GM18907 (cell line): Measurements from ENCODE around the gene KCNV2.

ENCODE experiments used
- ATAC-seq: cut with Tn5 transposase; IDR thresholded peaks from one replicate; pipeline ENCODE4 v1.9.1; 2021; ENCODE audit warnings: mild to moderate bottlenecking, moderate library complexity; ENCODE audit not compliant: unreplicated experiment

KCNV2 gene

DNA sequence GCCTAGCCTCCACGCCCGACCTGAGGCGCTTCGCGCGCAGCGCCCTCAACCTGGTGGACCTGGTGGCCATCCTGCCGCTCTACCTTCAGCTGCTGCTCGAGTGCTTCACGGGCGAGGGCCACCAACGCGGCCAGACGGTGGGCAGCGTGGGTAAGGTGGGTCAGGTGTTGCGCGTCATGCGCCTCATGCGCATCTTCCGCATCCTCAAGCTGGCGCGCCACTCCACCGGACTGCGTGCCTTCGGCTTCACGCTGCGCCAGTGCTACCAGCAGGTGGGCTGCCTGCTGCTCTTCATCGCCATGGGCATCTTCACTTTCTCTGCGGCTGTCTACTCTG is 1.4 kb downstream of the KCNV2 start:
- no peak for ATAC-seq

DNA sequence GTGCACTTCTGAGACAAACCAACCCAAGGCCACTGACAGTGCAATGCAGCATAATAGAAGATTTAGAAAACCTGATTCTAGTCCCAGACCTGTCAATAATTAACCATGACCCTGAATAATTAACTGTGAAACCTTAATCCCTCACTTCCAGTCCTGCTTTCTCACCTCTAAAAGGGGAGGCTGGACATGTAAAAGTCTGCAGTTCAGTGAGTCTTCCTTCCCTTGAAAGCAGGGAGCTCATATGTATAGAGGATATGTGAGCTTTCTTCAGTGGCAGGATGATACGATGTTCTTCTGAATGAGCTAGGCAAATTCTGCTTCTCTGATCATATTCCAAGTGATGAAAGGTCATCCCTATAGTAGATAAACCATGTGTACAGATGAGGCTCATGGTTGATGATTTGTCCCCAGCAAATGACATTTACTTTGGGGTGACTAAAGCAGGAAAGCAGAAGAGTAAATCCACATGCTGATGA is 2.9 kb downstream of the KCNV2 start:
- ATAC-seq, result no peak

GRCh38 chr9:2722715-2723114 is 5.4 kb downstream of the KCNV2 start:
- no peak for ATAC-seq

DNA sequence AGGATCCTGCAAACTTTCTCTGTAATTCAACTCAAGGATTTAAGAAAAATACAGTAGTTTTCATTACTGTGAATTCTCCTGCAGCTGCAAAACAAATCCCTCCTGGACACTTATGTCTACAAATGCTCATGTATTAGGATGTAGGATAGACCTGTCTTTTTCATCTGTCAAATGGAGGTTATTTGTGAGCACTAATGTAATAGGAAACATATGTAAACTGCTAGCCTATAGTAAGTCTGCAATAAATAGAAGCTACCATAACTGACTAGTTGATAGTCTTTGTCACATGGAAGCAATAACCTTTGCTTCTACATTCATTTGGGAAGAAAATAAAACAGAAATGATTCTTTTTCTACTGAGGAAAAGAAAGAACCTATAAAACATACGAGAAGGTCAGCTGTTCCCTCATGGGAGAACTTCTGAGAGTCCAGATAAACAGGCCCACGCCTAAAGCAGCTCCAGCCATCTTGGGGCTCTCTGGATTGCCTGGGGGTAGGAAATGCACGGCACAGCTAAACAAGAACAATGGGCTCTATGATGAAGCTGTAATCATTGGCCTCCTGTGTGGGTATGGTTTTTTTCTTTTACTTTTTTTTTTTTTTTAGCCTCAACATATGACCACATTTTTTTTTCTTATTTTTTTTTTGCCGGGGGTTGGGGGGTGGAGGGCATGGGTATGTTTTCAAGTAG is 6.2 kb downstream of the KCNV2 start:
- no peak for ATAC-seq

GRCh38 chr9:2725126-2725525 is 7.8 kb downstream of the KCNV2 start:
- ATAC-seq, result no peak

DNA sequence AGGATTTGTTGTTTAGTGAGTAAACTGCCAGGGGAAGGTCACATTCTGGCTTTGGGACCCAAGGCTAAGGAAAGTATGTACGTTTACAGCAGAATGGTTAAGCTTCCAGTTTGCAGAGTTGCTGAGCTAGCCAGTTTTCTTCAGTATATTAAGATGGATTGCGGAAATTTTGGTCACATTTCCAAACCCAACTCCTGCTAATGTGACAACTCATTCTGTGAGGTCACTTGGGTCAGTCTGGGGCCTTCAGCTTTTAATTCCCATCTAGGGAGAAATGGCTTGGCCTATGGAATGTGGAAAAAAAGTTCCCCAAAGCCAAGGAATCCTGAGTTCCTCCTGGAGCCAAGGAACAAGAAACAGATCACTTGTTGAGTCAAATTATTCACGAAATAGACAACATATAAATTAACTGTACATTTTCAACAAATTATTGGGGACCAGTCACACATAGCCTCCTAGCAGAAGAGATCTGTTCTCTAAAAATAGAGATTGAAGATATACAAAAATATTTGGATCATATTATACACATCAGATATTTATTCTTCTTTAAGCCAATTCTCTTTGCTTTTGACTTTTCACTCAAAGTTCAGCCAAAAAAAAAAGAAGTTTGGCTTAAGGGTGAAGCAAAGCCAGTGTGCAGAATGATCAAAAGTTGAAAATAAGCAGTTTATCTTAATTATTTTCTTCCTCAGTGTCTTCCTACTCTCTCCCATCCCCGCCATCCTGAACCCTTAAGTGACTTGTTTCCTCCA is 8.8 kb downstream of the KCNV2 start:
- no peak for ATAC-seq

- ATAC-seq, result no peak
Measured at GRCh38 chr9:2726650-2727340, 9.5 kb downstream of the KCNV2 start.

- ATAC-seq, result no peak
Measured at GRCh38 chr9:2727374-2727773, 10.1 kb downstream of the KCNV2 start.

- ATAC-seq, result peak; percentile 78
Measured at GRCh38 chr9:2727966-2728613, 10.8 kb downstream of the KCNV2 start.

DNA sequence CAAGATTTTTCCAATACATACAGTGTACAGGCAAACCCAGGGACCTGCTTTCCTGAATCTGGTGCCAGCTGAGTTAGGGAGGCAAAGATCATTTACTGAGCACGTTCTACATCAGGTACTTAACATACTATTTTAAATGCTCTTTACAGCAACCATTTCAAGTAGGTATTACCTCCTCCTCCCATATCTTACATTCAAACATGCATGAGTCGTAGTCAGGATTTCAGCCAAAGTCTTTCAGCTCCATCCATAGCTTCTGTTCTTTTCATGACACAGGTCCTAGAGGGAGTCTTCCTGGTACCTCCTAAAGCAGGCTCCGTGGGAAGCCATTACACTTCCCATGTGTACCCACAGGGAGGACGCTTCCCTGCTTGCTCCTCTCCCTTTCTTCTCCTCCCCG is 11.7 kb downstream of the KCNV2 start:
- no peak for ATAC-seq

GRCh38 chr9:2729721-2730120 is 12.4 kb downstream of the KCNV2 start:
- ATAC-seq, result no peak

- ATAC-seq, result no peak
Measured at GRCh38 chr9:2730971-2731370, 13.7 kb downstream of the KCNV2 start.

DNA sequence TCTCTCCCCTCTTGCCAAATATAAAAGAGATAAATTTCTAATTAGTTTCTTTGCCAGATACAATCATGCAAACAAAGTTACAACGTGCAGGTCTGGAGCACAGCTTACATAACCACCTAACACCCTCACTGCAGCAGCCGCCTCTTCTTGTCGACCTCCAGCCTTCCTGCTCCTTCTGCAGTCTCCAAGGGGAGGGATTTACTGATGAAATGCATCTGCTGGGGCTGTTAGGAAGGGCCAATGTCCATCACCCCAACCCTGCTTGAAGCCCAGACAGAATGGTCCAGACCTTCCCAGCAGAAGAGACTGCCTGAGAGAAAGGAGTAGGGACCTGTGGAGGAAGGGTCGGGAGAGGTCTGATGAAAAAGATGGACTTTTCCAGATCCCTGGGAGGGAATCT is 15.2 kb downstream of the KCNV2 start:
- no peak for ATAC-seq

DNA sequence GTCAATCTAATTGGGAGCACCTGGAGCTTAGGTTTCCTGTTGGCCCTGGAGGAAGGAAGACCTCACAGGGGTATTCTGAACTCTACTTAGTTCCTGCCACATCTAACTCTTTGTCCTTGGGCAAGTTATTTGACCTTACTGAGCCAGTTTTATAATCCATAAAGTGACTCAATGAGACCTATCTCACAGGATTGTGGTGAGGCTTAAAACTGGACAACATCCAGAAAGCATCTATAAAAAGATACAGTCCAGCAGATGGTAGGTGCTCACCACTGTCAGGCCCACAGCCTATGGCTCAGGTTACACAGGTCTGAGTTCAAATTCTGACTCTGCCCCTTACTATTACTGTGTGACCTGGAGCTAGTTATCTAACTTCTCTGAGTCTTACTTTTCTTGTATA is 23.3 kb downstream of the KCNV2 start:
- no peak for ATAC-seq

DNA sequence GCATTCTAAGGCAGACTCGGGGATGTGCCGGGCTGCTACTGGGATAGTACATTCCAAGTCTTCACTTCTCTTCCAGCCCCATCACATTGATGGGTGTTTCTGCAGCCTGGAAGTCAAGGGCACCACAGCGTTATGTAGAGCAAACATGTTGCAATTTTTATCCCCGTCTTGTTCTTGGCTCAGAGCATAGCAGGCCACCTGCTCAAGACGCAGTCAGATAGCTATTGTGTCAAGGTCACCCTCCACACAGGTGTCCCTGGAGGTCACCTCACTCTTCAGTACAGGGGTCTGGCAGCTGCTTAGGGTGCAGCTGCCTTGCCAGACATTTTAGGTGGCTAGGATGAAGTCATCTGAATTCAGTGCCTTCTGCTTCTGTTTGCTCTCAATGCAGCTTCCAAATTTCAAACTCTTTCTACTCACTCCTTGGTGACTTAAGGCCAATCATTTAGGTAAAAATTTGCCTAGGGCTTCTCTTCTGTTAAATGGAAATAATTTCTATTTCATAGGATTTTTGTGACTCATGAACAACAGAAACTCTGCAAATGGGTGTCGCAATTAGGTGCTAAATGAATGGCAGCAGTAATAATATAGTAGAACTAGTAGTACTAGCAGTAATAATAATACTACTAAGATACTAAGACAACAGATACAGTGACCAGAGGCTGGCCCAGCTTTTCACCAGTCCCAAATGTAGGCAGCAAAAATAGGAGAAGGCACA is 24.3 kb downstream of the KCNV2 start:
- ATAC-seq, result no peak

GRCh38 chr9:2742214-2742613 is 24.9 kb downstream of the KCNV2 start:
- no peak for ATAC-seq

DNA sequence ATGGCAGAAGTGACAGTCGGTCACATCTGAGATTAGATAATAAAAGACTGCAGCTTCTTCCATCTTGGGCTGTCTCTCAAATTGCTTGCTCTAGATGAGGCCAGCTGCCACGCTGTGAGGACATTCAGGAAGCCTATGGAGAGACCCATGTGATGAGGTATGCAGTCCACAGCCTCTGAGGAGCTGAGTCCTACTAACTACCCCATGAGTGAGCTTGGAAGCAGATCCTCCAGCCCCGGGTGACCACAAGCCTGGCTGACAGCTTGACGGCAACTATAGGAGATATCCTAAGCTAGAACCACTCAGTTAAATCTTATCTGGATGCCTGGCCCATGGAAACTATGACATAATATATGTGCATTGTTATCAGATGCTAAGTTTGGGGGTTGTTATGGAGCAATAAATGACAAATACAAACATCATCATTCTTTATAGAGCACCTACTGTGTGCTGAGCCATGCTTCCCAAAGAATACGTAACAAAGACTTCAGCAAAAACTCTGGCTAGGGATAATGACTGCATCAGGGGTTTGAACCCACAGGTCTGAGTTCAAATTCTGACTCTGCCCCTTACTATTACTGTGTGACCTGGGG is 26.7 kb downstream of the KCNV2 start:
- no peak for ATAC-seq

- no peak for ATAC-seq
Measured at GRCh38 chr9:2745560-2746380, 28.5 kb downstream of the KCNV2 start.

- ATAC-seq, result no peak
Measured at GRCh38 chr9:2749485-2749884, 32.2 kb downstream of the KCNV2 start.

- no peak for ATAC-seq
Measured at GRCh38 chr9:2755285-2755684, 38.0 kb downstream of the KCNV2 start.
